ENCODE results near the gene DEPDC4. TPM values are rescaled to one million over a fixed set of nuclear protein-coding genes. Genes with fewer than 3 reads are reported as not detected.

The DEPDC4 gene
- total and polyA plus RNA-seq, 2 of the 4 experiments (the other 2 are of a cell fraction) = 0.72 to 0.79 TPM

DNA sequence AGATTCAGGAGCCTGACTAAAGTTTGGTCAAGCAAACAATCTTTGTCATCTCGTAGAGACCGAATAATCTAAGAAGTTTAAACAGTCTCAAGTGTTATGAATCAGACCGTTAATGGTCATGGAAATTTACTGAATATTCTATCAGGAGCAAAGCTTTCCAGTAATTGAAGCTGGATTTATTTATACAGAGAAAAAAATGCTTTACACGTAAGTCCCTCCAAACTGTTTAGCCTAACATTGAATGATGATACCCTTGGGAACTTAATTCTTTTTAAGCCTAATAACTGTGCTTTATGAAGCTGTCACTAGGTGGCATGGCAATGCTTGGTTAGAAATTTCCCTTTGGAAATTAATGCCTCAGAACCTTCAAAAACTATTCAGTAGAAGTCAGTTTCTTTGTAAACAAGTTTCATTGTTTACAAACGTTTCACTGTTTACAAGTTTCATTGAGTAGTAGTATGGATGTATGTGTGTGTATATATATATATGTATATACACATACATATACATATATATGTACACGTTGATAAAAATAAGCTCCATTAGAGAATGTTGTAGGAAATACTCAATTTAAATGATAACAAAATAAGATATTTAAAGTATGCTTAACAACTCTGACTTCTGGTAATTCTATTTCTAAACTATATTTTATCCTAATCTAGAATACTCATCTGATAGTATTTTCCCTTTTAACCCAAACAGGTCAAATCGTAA is 32.1 kb downstream of the DEPDC4 start:
- WGBS, 2 experiments (ENCODE audit: extremely low coverage in 2 of 2, insufficient read length in 1 of 2) = no CpG with 5 or more reads among the region's 7 CpGs
- in situ Hi-C loops (cut with MboI; ENCODE audit: low sequenced_read_pairs) (no loop called here), dilution Hi-C loops (cut with HindIII; ENCODE audit: low sequenced_read_pairs, unreplicated experiment) (no loop called here), intact Hi-C loops (cut with micrococcal nuclease) (loop anchor here (1.0 to 5.0 kb wide), 5 partner anchors 114 to 498 kb away; no protein-coding TSS in a partner anchor)
- H3K9me3 ChIP-seq (ENCODE audit: control insufficient read depth, insufficient read depth, low read length) = no peaks in the 10 kb centered on the region
- H2AFZ ChIP-seq (replicated peaks; ENCODE audit: low read length, poor library complexity) = no peak overlapping the region
- no peaks in the 10 kb centered on the region for H3K36me3 ChIP-seq (ENCODE audit: control insufficient read depth, insufficient read depth, low read length)
- no peak overlapping the region for H4K5ac ChIP-seq (ENCODE audit: low read depth, low read length)
- no peaks in the 10 kb centered on the region for H4K20me1 ChIP-seq (ENCODE audit: insufficient read depth, low read length)
- H3K9me1 ChIP-seq (ENCODE audit: insufficient read depth, low read length) = no peaks in the 10 kb centered on the region
- no peak overlapping the region for H2AK9ac ChIP-seq (replicated peaks; ENCODE audit: low read depth, low read length, poor library complexity)
- H3K56ac ChIP-seq (ENCODE audit: extremely low read depth, insufficient read depth, low read length) = no peak overlapping the region
- TF ChIP-seq POLR2A (IDR thresholded peaks at IDR 0.05; ENCODE audit: low read depth, low read length) (no peak), RCOR1 (IDR thresholded peaks at IDR 0.05; ENCODE audit: insufficient replicate concordance, low read length) (no peak), FOS (IDR thresholded peaks at IDR 0.05; ENCODE audit: low read depth, low read length) (no peak), MAZ (IDR thresholded peaks at IDR 0.05; ENCODE audit: borderline replicate concordance, low read depth, low read length) (no peak), SMC3 (IDR thresholded peaks at IDR 0.05; ENCODE audit: low read depth, low read length) (peak; percentile 77), RAD21 (IDR thresholded peaks at IDR 0.05; ENCODE audit: low read length) (peak; percentile 80), CHD1 (IDR thresholded peaks at IDR 0.05; ENCODE audit: low read depth, low read length) (no peak), RFX5 (IDR thresholded peaks at IDR 0.05; ENCODE audit: low read depth, low read length) (no peak), BHLHE40 (IDR thresholded peaks at IDR 0.05; ENCODE audit: low read depth, low read length) (no peak), MXI1 (IDR thresholded peaks at IDR 0.05; ENCODE audit: borderline replicate concordance, low read depth, low read length) (no peak)
- TF ChIP-seq, protein P1, sequence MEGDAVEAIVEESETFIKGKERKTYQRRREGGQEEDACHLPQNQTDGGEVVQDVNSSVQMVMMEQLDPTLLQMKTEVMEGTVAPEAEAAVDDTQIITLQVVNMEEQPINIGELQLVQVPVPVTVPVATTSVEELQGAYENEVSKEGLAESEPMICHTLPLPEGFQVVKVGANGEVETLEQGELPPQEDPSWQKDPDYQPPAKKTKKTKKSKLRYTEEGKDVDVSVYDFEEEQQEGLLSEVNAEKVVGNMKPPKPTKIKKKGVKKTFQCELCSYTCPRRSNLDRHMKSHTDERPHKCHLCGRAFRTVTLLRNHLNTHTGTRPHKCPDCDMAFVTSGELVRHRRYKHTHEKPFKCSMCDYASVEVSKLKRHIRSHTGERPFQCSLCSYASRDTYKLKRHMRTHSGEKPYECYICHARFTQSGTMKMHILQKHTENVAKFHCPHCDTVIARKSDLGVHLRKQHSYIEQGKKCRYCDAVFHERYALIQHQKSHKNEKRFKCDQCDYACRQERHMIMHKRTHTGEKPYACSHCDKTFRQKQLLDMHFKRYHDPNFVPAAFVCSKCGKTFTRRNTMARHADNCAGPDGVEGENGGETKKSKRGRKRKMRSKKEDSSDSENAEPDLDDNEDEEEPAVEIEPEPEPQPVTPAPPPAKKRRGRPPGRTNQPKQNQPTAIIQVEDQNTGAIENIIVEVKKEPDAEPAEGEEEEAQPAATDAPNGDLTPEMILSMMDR (conservative IDR thresholded peaks at IDR 0.05; ENCODE audit: low read depth, low read length) = peak; percentile 91
- TF ChIP-seq, protein P2, sequence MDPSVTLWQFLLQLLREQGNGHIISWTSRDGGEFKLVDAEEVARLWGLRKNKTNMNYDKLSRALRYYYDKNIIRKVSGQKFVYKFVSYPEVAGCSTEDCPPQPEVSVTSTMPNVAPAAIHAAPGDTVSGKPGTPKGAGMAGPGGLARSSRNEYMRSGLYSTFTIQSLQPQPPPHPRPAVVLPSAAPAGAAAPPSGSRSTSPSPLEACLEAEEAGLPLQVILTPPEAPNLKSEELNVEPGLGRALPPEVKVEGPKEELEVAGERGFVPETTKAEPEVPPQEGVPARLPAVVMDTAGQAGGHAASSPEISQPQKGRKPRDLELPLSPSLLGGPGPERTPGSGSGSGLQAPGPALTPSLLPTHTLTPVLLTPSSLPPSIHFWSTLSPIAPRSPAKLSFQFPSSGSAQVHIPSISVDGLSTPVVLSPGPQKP (IDR thresholded peaks at IDR 0.05; ENCODE audit: borderline replicate concordance, low read depth, low read length) = no peak
- H3K23ac ChIP-seq (ENCODE audit: low read depth, low read length) = no peak overlapping the region
- no peak overlapping the region for H2BK15ac ChIP-seq (ENCODE audit: low read depth, low read length)
- no peaks in the 10 kb centered on the region for H3K27me3 ChIP-seq (ENCODE audit: control insufficient read depth, insufficient read depth, low read length)
- CTCF ChIA-PET = interaction anchor here (0.5 to 1.4 kb wide), 10 partner anchors 10 to 498 kb away, joined by 3 to 6 read pairs (median 4); no protein-coding TSS in a partner anchor
- no peak overlapping the region for H3K4me3 ChIP-seq (ENCODE audit: insufficient read depth, low read depth, low read length)
- peak overlapping the region; percentile 51 for H2BK5ac ChIP-seq (ENCODE audit: low read depth, low read length, poor library complexity, severe bottlenecking)
- no peak overlapping the region; the same call in 1 of the 2 replicates for H3K9ac ChIP-seq (ENCODE audit: low read depth, low read length)
- peak overlapping the region; percentile 73 for H3K4me2 ChIP-seq (ENCODE audit: low read depth, low read length)
- POLR2A ChIA-PET (ENCODE audit: unreplicated experiment) = no interaction called here
- DNase-seq = peak; percentile 86
- no peak overlapping the region for H2AK5ac ChIP-seq (ENCODE audit: low read depth, low read length)
- H2BK20ac ChIP-seq (ENCODE audit: low read depth, low read length) = no peak overlapping the region
- H4K91ac ChIP-seq (ENCODE audit: insufficient read depth, low read depth, low read length) = no peak overlapping the region
- ATAC-seq (ENCODE audit: low read depth) = peak; percentile 94
- H3K14ac ChIP-seq (replicated peaks; ENCODE audit: low read depth, low read length) = no peak overlapping the region
- no TSS peak for BruUV-seq (replicated peaks)
- H3K18ac ChIP-seq (ENCODE audit: low read depth, low read length) = peak overlapping the region; percentile 7; the same call in 1 of the 2 replicates
- H3K79me1 ChIP-seq (ENCODE audit: low read depth in 1 of 2, low read length in 2 of 2) = no peaks in the 10 kb centered on the region
- H3K4me1 ChIP-seq (ENCODE audit: control insufficient read depth, insufficient read depth, low read length) = peaks cover 3% of the 10 kb centered on the region
- H4K8ac ChIP-seq (ENCODE audit: low read depth in 2 of 2, low read length in 2 of 2) = peak overlapping the region in 1 of 2 experiments; percentile 47; a peak in 1 of 4 replicates
- peak overlapping the region; percentile 46; the same call in 1 of the 2 replicates for H3K27ac ChIP-seq (ENCODE audit: insufficient read depth, low read length)
- H3K4ac ChIP-seq (ENCODE audit: low read depth, low read length) = no peak overlapping the region
- peak overlapping the region; percentile 51; the same call in 1 of the 2 replicates for H2BK120ac ChIP-seq (ENCODE audit: low read depth, low read length)

Measured in IMR-90 (cell line).